Endothelial cell of umbilical vein (primary cell): ENCODE results near the gene GTSF1L.

Experiments used
- CTCF ChIP-seq, 2 donors: IDR thresholded peaks; 1 replicate in 1 of 2; 2 replicates in 1 of 2; pipeline ENCODE4 v1.5.1; 2011; ENCODE audit warnings: low read length in 2 of 2, mild to moderate bottlenecking in 2 of 2, moderate library complexity in 2 of 2, control low read depth in 1 of 2, inconsistent platforms in 1 of 2, low read depth in 1 of 2; ENCODE audit not compliant: insufficient read depth in 1 of 2; ENCODE audit errors: extremely low read depth in 1 of 2
- FOS ChIP-seq: IDR thresholded peaks from 2 replicates; pipeline ENCODE4 v1.6.1; 2011; ENCODE audit warnings: mild to moderate bottlenecking, low read length, moderate library complexity, borderline replicate concordance; ENCODE audit not compliant: insufficient read depth
- MAX ChIP-seq: IDR thresholded peaks from 2 replicates; pipeline ENCODE4 v1.6.1; 2011; ENCODE audit not compliant: insufficient read depth, insufficient read length
- POLR2A ChIP-seq: IDR thresholded peaks from 2 replicates; pipeline ENCODE4 v1.6.1; 2012; ENCODE audit warnings: low read depth, mild to moderate bottlenecking, control low read depth, low read length
- POLR2AphosphoS5 ChIP-seq: IDR thresholded peaks from 2 replicates; pipeline ENCODE4 v1.6.1; 2012; ENCODE audit warnings: low read depth, mild to moderate bottlenecking, control low read depth, low read length, moderate library complexity; ENCODE audit not compliant: insufficient read depth

- TF ChIP-seq CTCF (IDR thresholded peaks at IDR 0.05; ENCODE audit: extremely low read depth in 1 of 2, insufficient read depth in 1 of 2, low read depth in 1 of 2, low read length in 2 of 2) (no peak), MAX (no peak), POLR2AphosphoS5 (no peak), POLR2A (no peak), FOS (no peak)
These were observed 6.8 kb downstream of the GTSF1L start for GRCh38 chr20:43720007-43720406.
